Stimulated activated CD4-positive, alpha-beta T cell treated with anti-CD3 and anti-CD28 coated beads, Interleukin-4, amount 100 ng/mL, for 48 hours (primary cell): Measurements from ENCODE around the gene RFPL1.
"Not testable (repeated sequence)": the region's sequence is repeated elsewhere in the genome, so short reads cannot be mapped to it uniquely, and the experiment has no call there.

Source experiments
- DNase-seq, 2 donors: peaks; one replicate each; pipeline ENCODE4 v3.0.0-alpha.2; 2020; ENCODE audit warnings: low read depth in 2 of 2

Gene RFPL1

GRCh38 chr22:29438283-29438682 is at the start of gene RFPL1:
TSS of gene RFPL1 (plus strand) at chr22:29438583.
- not testable (repeated sequence) for DNase-seq

DNA sequence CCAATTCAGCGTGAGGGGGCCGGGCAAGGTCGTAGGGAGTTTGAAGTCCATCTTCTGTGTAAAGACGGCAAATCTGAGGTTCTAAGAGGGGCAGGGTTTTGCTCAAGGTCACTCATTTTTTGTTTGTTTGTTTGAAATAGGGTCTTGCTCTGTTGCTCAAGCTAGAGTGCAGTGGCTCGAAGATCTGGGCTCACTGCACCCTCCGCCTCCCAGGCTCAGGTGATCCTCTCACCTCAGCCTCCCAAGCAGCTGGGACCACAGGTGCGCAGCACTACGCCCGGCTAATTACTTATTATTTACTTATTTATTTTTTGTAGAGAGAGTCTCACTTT is 49.7 kb upstream of the RFPL1 start:
- DNase-seq: no peak

DNA sequence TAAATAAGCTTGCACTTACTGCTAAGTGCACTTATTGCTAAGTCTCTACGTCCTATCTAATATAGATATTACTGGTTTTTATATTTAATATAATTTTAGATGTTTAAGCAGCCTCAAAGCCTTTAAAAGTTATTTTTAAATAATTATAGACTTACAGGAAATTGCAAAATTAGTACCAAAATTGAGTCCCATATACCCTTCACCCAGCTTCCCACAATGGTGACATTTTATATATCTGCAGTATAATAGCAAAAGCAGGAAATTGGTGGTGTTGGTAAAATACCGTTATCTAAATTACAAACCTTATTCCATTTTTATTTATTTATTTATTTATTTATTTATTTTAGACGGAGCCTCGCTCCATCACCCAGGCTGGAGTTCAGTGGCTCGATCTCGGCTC is 48.1 kb upstream of the RFPL1 start:
- no peak for DNase-seq

GRCh38 chr22:29391546-29391945 is 46.8 kb upstream of the RFPL1 start:
- DNase-seq: no peak

GRCh38 chr22:29393019-29393608 is 45.3 kb upstream of the RFPL1 start:
- no peak for DNase-seq

DNA sequence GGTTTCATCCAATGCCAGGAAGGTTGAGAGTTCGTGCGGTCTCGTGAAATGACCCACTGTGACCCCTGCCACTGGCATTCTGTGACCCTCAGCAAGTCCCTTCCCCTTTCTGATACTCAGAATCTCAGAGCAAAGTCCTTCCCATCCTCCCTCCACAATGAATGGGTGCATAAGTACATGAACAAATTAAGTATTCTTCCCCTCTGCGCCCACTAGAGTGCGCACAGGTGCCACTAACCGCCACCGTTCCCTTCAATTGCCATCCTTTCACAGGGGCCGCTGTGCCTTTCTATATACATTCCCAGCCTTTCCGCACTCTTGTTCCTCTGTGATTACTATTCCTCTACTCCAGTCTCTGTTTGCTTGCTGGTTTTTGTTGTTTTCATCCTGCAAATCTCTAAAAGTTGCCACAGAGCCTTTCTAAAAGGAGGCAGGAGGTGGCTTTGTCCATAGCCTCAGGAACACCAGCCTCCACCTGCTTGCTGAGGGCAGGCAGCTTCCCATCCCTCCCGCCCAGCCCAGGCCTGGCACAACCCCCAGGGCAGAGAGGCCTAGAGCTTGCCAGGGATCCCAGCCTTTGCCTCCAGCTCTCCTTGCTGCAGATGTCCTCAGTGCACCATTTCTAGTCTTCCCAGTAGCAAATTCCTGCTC is 43.3 kb upstream of the RFPL1 start:
- DNase-seq: peak; percentile 43 to 54

- DNase-seq: no peak
Observed at GRCh38 chr22:29396126-29396525, 42.3 kb upstream of the RFPL1 start.

DNA sequence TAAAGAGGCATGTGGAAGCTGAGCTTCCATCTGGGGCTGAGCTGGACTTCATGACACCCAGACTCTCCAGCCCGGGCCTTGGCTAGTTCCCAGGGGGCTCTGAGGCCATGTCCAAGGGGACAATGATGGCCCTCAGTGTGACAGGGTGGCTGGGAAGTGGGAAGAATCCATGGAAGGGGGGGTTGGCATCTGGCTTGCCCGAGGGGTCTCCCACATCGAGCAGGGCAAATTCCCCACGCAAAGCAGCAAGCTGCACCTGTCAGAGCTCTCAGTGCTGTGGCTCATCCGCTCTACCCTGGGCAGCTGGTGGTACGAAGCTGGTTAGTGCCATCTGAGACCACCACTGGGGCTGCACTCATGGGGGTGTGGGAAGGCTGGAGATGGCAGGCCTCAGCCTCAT is 40.6 kb upstream of the RFPL1 start:
- no peak for DNase-seq

DNA sequence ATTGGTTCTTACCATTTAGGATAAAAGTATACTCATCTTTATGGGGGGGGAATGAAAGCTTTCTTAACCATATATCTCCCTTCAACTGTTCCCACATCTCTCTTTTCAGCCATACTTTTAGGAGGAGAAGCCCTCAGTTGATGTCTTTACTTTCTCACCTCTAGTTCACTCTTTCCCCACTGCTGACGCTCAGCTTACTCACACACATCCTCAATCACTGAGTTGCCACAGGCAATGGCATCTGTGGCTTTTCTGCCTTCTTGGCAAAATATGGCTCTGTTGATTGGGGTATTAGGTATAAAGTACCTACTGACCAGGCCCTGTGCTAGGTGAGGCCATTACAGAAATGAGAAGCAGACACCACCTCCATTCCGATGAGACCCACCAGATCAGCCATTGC is 37.8 kb upstream of the RFPL1 start:
- no peak for DNase-seq

DNA sequence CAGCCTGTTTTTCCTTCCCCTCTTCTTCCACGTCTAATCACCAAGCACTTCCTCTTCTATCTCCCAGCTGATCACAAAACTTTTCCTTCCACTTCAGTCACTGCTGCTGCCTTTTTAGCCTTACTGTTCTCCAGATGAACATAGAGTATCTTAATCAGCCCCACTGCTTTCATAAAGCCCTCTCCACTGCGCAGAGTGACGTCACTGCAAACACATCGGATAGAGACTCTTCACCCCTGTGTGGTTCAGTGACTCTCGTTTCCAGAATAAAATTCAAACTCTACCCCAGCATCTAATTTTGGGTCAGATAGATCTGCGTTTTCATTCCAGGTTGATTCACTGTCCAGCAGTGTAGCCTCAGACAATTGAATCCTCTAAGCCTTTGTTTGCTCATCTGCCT is 36.8 kb upstream of the RFPL1 start:
- DNase-seq: not testable (repeated sequence)

GRCh38 chr22:29408940-29409339 is 29.4 kb upstream of the RFPL1 start:
- no peak for DNase-seq

DNA sequence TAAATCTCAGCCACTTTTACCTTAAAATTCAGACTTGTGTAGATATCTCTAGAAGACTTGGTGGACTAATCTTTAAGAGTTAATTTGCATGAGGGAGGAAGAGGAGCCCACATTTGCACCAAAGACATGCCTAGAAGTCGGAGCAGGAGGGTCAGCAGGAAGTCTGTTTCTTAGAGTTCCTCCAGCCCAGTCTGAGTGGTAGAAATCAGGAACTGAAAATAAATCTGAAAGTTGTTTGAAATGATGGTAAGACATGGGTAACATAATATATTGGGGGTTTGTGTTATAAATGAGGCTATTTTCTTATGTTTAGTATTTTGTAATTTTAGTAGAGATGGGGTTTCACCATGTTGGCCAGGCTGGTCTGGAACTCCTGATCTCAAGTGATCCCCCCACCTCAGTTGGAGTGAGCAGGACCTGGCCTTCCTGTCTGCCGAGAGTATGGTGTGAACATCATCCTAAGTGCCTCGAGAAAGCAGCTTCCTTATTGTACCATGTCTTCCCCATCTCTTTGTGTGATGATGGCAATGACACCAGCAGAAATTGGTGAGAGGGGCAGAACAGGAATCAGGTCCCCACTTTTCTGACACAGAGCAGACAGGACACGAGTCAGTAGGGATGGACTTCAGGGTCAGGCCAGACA is 26.7 kb upstream of the RFPL1 start:
- DNase-seq: not testable (repeated sequence)

GRCh38 chr22:29412772-29413171 is 25.6 kb upstream of the RFPL1 start:
- peak in 1 of 2 donors; percentile 16 for DNase-seq

- DNase-seq: peak; percentile 38 to 45
Observed at GRCh38 chr22:29414951-29415591, 23.3 kb upstream of the RFPL1 start.

DNA sequence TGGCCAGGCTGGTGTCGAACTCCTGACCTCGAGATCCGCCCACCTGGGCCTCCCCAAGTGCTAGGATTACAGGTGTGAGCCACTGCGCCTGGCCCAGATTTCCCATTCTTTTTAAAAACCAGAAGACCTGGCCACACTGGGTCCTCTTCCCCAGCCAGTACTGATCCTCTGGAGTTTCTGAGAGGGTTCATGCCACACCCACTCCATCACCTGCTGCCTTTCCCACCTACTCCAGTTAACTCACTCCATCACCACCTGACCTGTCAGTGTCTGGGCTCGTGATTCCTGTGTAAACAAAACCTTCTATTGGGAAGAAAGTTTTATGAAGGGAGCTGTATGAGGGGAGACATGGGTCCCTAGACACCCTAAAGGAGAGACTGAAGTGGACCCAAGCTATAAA is 19.7 kb upstream of the RFPL1 start:
- DNase-seq: not testable (repeated sequence)

- DNase-seq: no peak
Observed at GRCh38 chr22:29426476-29426875, 11.9 kb upstream of the RFPL1 start.

- DNase-seq: no peak
Observed at GRCh38 chr22:29427176-29427760, 11.1 kb upstream of the RFPL1 start.

DNA sequence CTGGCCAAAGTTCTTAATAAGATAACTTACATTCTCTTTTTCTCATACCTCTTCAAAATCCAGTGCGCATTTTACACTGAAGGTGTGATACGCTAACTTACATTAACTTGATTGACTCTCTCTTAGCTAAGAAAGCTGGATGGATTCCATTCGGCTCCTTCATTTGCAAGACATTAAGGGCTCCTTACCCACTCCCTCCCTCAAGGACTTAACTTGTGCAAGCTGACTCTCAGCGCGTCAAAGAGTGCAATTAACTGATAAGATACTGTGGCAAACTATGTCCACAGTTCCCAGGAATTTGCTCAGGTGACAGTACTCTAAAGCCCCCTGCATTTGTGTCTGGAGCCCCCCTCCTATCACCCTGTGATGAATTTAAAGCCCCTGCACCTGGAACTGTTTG is 6.4 kb upstream of the RFPL1 start:
- DNase-seq: no peak

DNA sequence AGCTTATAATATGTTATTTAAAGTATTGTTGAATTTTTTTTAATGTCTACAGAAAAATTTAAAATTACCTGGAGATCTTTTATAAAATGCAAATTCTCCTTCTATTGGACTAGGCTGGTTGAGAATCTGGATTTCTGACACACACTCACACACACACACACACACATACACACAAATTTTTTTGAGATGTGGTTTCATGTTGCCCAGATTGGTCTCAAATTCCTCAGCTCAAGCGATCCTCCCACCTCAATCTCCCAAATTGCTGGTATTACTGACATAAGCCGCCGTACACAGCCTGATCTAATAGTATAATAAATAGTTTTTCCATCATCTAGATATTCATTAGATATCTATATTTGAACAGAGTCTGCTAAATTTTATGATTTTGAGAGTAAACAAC is 4.5 kb upstream of the RFPL1 start:
- DNase-seq: no peak

- DNase-seq: no peak
Observed at GRCh38 chr22:29434288-29434687, 4.1 kb upstream of the RFPL1 start.

DNA sequence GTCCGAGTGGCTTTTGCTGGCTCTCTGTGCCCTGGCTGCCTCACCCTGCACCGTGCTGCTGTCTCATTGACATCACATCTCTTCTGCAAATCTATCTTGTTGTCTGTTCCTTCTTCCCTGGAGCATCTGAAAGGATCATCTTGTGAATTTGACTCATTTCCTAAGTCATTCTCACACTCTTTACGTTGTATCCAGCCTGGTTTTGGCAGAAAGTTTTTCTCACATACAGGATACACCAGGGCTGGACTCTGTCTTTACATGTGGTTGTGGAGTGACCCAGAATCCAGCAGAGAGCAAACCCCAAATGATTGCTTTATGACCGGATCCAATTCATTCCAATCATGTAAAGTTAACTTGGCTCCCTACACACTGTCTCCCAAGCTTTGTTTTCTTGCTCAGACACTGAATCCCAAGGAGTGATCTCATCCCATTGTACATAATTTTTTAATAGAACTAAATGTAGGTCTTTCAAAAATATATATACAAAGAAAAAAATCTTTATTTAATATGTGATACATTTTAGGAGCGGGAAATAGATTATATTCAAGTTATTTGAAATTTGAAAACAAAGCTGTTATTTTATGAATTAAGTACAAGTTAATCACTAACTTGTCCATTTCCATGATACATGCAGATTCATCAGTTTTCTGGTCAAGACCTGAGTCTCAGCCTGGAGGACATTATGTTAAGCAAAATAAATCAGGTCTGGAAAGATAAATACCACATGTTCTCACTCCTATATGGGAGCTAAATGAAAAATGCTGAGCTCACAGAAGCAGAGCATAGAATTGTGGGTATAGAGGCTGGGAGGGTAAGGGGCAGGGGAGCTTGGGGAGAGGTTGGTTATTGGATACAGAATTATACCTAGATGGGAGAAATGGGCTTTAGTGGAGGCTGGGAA is 2.9 kb upstream of the RFPL1 start:
- no peak for DNase-seq

DNA sequence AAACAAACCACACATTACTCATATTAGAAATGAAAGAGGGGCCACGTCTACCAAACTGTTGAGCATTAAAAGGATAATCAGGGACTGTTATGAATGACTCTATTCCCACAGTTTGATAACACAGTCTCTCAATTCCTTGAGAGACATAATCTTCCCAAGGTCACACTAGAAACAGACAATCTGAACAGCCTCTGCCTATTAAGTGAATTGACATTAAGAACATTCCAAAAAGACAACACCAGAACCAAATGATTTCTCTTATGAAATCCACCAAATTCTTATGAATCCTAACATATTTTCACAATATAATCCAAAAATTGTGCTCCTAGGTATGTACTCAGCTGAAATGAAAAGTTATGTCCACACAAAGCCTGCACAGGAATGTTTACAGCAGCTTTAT is 4.6 kb downstream of the RFPL1 start:
- no peak for DNase-seq
